H1 (cell line): ENCODE data around the gene PJA1. TPM values are rescaled to one million over a fixed set of nuclear protein-coding genes. Genes with fewer than 3 reads are reported as not detected.

Experiments used
- CHD1 ChIP-seq: IDR thresholded peaks from 2 replicates; pipeline ENCODE4 v1.6.1; 2012; ENCODE audit warnings: low read depth, low read length, improper control_type of control experiment
- E2F6 ChIP-seq: IDR thresholded peaks from 2 replicates; pipeline ENCODE4 v1.6.1; 2012; ENCODE audit warnings: inconsistent platforms
- MAFK ChIP-seq: IDR thresholded peaks from 2 replicates; pipeline ENCODE4 v1.6.1; 2012; ENCODE audit warnings: low read depth, mild to moderate bottlenecking, improper control_type of control experiment, low read length
- POU5F1 ChIP-seq: IDR thresholded peaks from 2 replicates; pipeline ENCODE4 v1.6.1; 2011; ENCODE audit warnings: low read depth, mild to moderate bottlenecking, low read length, moderate library complexity
- RBBP5 ChIP-seq: IDR thresholded peaks from 2 replicates; pipeline ENCODE4 v1.7.1; 2012; ENCODE audit warnings: low read depth, mild to moderate bottlenecking, inconsistent platforms, low read length, moderate library complexity, borderline replicate concordance
- SRF ChIP-seq: IDR thresholded peaks from 2 replicates; pipeline ENCODE4 v1.6.1; 2011; ENCODE audit warnings: mild to moderate bottlenecking, low read depth, low read length, moderate library complexity
- polyA plus RNA-seq, 7 experiments: library from polyadenylated mRNA; depleted of rRNA in 3 of 7; stranded (reverse) in 5 of 7; unstranded in 2 of 7; fragments of >200 nt in 5 of 7; fragments of 200-250 nt in 2 of 7; gene quantifications; 1 replicate in 5 of 7; 2 replicates in 1 of 7; 4 replicates in 1 of 7; pipeline versions ENCODE4 v1.2.1 to v1.2.3, GENCODE V29; 2011 to 2013; ENCODE audit warnings: missing spikeins in 2 of 7, mixed read lengths in 2 of 7
- total RNA-seq: library from RNA; stranded (reverse); fragmentation: NEBNext Ultra II Directional; extraction: Animal tissue kit (Norgen Biotek cat#: 25700); gene quantifications from 2 replicates; pipeline ENCODE4 v1.2.1, GENCODE V29; 2021
- TF ChIP-seq, protein P1 (sequence below): IDR thresholded peaks from 2 replicates; pipeline ENCODE4 v1.6.1; 2011; ENCODE audit warnings: low read depth, mild to moderate bottlenecking, low read length; ENCODE audit not compliant: insufficient read depth

The PJA1 gene
- total and polyA plus RNA-seq, 2 of the 8 experiments (the other 6 are each of a cell fraction or from before 2014, with no cell fraction given): 25.7 to 37.0 TPM

- no peak for TF ChIP-seq SRF
- TF ChIP-seq CHD1: no peak
- no peak for TF ChIP-seq RBBP5
- TF ChIP-seq POU5F1: no peak
- no peak for TF ChIP-seq MAFK
- TF ChIP-seq, protein P1, sequence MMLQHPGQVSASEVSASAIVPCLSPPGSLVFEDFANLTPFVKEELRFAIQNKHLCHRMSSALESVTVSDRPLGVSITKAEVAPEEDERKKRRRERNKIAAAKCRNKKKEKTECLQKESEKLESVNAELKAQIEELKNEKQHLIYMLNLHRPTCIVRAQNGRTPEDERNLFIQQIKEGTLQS: no peak
- TF ChIP-seq E2F6: no peak
Observed at GRCh38 chrX:69138512-69138911, 26.7 kb downstream of the PJA1 start (continued).
